Measurements from ENCODE around the gene ANLN.
"Not testable (repeated sequence)": the region's sequence is repeated elsewhere in the genome, so short reads cannot be mapped to it uniquely, and the experiment has no call there.

The ANLN gene

DNA sequence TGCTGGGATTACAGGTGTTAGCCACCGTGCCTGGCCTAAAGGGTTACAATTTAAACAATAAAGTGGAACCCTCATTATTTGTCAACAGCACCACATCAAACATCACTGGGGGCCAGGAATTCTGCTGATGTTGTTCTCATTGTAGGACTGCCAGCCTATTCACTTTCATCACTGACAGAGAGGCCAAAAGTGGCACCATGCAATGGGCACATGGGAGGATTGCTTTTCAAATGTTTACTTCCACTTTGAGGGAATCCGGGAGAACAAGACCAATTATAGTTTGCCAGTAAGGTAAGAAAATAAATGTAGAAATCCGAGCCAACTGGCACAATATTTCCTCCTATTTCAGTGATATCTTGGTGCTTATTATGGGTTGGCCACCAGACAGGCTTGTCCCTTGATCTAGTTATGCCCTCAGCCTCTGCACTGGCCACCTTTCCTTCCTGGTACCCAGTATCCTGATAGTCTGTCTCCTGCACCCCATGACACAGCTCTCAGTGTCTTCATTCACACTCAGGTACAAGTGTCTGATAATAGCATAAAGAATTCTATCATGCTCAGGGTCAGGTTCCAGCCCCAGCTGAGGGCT, 82.6 kb downstream of the ANLN start:
- H3K9me3 ChIP-seq: no peaks in the 10 kb centered on the region
- no peaks in the 10 kb centered on the region for H3K4me1 ChIP-seq
- in situ Hi-C loops (cut with MboI; ENCODE audit: low sequenced_read_pairs): loop anchor here (5.0 to 10.0 kb wide), 2 partner anchors 203 to 725 kb away; no protein-coding TSS in a partner anchor
- no peaks in the 10 kb centered on the region for H3K27me3 ChIP-seq (ENCODE audit: low read depth)
- no peaks in the 10 kb centered on the region for H3K36me3 ChIP-seq (replicated peaks)
- H3K4me3 ChIP-seq: no peak overlapping the region
- no peak for DNase-seq (ENCODE audit: low spot score in 2 of 2)

DNA sequence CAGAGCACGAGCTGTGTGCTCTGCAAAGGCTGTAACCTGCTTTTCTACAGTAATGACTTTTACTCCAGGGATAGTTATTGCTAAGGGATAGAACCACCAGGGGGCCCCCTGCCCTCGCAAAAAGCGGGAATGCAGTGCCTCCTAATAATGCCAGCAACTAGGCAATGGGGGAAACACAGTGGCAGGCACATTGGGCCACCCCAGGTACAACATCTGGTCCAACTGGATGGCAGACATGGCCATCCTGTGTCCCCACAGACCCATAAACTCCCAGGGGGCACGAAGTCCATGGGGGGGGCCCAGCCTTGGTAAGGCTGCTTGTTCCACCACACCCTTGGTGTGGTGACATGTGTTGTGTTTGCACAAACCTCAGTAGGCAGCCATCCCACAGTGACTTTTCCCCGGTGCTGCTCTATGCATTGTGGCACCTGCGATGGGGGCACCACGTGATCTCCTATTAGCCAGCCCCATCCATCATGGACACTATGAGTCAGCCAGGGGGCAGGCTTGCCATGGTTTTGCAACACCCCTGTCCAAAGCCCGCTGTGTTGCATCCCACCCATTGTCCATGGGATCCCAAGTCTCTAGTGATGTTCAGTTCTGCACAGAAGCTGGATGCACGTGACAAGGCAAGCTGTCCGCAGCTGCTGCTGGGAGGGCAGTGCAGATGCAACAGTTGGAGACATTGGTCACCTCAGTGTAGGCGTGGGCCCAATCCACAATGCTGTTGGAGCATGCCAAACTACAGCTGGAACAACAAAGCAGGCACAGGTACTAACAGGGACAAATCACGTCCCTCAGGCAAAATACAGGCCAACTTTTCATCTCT, 84.0 kb downstream of the ANLN start:
- Histone ChIP-seq H3K27me3 (ENCODE audit: low read depth) (no peaks in the 10 kb centered on the region), H3K36me3 (replicated peaks) (no peaks in the 10 kb centered on the region), H3K4me3 (no peak overlapping the region), H3K9me3 (no peaks in the 10 kb centered on the region), H3K4me1 (no peaks in the 10 kb centered on the region)
- DNase-seq (ENCODE audit: low spot score in 2 of 2): peak; percentile 49 to 81
- in situ Hi-C loops (cut with MboI; ENCODE audit: low sequenced_read_pairs): loop anchor here (5.0 to 10.0 kb wide), 2 partner anchors 201 to 724 kb away; no protein-coding TSS in a partner anchor

DNA sequence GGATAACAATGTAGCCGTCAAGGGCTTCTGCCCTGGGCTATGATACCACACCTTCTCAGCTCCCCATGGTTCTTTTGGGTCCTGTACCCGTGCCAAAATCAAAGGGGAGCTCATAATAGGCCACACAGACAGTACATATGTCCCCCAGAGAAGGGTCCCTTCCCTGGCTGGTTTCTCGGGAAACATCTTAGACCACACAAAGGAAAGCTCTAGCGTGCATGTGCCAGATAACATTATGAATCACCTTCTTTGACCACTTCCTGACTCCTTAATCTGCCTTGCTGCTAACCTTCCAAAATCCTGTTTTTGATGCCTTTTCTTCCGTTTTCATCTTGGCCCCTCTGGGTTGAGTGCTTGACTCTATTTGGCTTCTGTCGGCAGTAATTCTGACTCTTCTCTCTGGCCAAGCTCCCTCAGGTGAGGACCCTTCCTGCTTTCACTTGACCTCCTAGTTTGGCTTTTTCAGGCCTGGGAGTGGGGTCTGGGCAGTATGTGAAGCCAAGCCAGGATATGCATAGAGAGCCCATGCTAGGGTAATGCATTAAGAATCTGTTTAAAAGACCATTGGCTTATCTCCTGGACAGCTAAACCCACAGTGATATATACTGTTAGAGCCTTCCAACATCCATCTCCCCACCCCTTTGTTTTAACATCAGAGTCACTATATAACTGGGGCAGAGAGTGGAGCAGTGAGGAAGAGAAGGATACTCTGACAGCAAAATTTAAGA, 84.8 kb downstream of the ANLN start:
- in situ Hi-C loops (cut with MboI; ENCODE audit: low sequenced_read_pairs): loop anchor here (5.0 to 25.0 kb wide), 3 partner anchors 200 to 723 kb away; no protein-coding TSS in a partner anchor
- DNase-seq (ENCODE audit: low spot score in 2 of 2): no peak
- H3K36me3 ChIP-seq (replicated peaks): no peaks in the 10 kb centered on the region
- H3K9me3 ChIP-seq: no peaks in the 10 kb centered on the region
- no peaks in the 10 kb centered on the region for H3K4me1 ChIP-seq
- no peak overlapping the region for H3K4me3 ChIP-seq
- no peaks in the 10 kb centered on the region for H3K27me3 ChIP-seq (ENCODE audit: low read depth)

DNA sequence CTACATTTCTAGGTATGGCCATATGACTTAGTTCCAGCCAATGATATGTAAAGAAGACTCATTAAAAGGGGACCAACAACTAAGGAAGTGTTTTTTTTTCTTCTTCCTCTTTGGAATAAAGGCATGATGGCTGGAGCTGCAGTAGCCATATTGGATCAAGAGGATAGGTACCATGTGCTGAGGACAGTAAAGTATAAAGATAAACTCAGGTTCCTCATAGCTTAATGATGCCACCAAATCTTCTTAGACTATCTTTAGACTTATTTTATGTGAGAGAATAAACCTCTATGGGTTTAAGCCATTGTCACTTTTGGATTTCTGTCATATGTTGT, 85.3 kb downstream of the ANLN start:
- Histone ChIP-seq H3K4me3 (no peak overlapping the region), H3K36me3 (replicated peaks) (no peaks in the 10 kb centered on the region), H3K27me3 (ENCODE audit: low read depth) (no peaks in the 10 kb centered on the region), H3K4me1 (no peaks in the 10 kb centered on the region), H3K9me3 (no peaks in the 10 kb centered on the region)
- DNase-seq (ENCODE audit: low spot score in 2 of 2): no peak
- in situ Hi-C loops (cut with MboI; ENCODE audit: low sequenced_read_pairs): loop anchor here (10.0 to 25.0 kb wide), 2 partner anchors 200 to 487 kb away; no protein-coding TSS in a partner anchor

DNA sequence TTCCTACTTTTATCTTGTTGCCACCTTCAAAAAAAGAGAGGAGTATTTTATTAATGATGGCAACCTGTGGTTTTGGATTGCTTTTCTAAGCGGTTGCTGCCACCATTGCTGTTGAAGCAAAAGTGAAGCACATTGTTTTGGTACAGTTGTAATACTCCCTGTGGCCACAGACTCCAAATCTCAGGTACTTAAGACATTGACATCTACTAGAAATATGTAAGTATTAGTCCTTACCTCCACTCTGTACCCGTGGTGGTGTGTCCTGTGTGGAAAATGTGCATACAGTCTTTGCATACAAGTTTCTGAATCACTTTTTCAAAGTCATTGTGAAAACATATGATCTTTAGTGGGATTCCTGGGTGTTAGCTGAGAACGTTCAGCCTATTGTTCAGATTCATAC, 85.7 kb downstream of the ANLN start:
- Histone ChIP-seq H3K4me1 (no peaks in the 10 kb centered on the region), H3K9me3 (no peaks in the 10 kb centered on the region), H3K36me3 (replicated peaks) (no peaks in the 10 kb centered on the region), H3K27me3 (ENCODE audit: low read depth) (no peaks in the 10 kb centered on the region), H3K4me3 (no peak overlapping the region)
- no peak for DNase-seq (ENCODE audit: low spot score in 2 of 2)
- in situ Hi-C loops (cut with MboI; ENCODE audit: low sequenced_read_pairs): loop anchor here (10.0 to 25.0 kb wide), 2 partner anchors 199 to 487 kb away; no protein-coding TSS in a partner anchor

DNA sequence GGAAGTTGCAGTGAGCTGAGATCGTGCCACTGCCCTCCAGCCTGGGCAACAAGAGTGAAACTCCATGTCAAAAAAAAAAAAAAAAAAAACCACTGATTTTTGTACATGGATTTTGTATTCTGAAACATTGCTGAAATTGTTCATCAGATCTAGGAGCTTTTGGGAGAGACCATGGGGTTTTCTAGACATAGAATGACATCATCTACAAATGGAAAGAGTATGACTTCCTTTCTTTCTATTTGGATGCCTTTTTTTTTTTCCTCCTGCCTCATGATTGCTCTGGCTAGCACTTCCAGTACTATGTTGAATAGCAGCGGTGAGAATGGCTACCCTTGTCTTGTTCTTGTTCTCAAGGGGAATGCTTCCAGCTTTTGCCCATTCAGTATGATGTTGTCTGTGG, 89.1 kb downstream of the ANLN start:
- in situ Hi-C loops (cut with MboI; ENCODE audit: low sequenced_read_pairs): loop anchor here (10.0 to 25.0 kb wide), 2 partner anchors 196 to 484 kb away; no protein-coding TSS in a partner anchor
- DNase-seq (ENCODE audit: low spot score in 2 of 2): no peak
- H3K36me3 ChIP-seq (replicated peaks): no peaks in the 10 kb centered on the region

DNA sequence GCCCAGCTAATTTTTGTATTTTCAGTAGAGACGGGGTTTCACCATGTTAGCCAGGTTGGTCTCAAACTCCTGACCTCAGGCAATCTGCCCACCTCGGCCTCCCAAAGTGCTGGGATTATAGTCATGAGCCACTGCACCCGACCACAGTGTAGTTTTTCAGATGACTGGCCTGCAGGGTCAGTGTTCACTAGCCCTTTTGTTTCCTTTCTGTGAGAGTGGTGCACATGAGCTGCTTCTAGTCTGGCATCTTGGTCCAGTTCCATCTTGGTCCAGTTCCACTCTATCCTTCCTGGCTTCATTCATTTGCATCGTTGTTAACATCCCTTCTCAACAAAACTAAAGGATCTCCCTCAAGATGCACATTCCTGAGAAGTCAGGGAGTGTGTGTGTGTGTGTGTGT, 94.2 kb downstream of the ANLN start:
- H3K4me1 ChIP-seq; H3K4me3 ChIP-seq; H3K27me3 ChIP-seq (ENCODE audit: low read depth); H3K9me3 ChIP-seq; DNase-seq (ENCODE audit: low spot score in 2 of 2); H3K36me3 ChIP-seq (replicated peaks): not testable (repeated sequence)
- in situ Hi-C loops (cut with MboI; ENCODE audit: low sequenced_read_pairs): loop anchor here (25.0 kb wide), 1 partner anchor 478 kb away; no protein-coding TSS in a partner anchor

More for the DNA sequence above, 89.1 kb downstream of the ANLN start:
- Histone ChIP-seq H3K9me3 (no peaks in the 10 kb centered on the region), H3K27me3 (ENCODE audit: low read depth) (no peaks in the 10 kb centered on the region), H3K4me1 (no peaks in the 10 kb centered on the region), H3K4me3 (no peak overlapping the region)

DNA sequence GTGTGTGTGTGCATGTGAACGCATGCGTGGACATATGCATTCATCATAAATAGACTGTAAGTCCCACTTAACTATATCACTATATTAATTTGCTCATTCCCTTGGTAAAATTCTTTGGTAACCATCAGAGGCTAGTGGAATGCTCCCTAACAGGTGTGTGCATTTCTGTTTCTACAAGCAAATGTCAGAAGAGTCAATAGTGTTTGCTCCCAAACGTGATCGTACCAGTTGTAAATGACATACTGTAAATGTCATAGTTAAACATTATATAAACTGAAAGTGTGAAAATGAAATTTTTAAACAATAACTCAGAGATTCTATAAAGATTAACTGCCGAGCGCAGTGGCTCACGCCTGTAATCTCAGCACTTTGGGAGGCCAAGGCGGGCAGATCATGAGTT, 94.6 kb downstream of the ANLN start:
- in situ Hi-C loops (cut with MboI; ENCODE audit: low sequenced_read_pairs): loop anchor here (25.0 kb wide), 1 partner anchor 478 kb away; no protein-coding TSS in a partner anchor
- DNase-seq (ENCODE audit: low spot score in 2 of 2): no peak

DNA sequence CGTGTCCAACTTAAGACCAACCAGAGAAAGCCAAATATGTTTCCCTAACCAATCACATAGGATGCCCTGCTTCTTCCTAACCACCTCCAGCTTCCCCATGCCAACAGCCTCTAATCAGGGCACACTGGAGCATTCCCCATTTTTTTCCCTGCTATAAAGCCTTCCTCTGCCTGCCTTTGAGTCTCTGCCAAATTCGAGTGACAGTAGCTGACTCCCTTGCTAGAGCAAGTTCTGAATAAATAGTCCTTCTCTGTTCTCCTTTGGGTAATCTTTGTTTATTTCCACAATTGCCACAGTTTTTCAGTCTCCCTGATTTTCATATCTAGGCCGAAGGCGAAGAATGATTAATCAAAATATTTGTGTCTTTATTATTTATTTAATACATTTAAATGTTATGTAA, 96.7 kb downstream of the ANLN start:
- no peak overlapping the region for H3K4me3 ChIP-seq
- no peaks in the 10 kb centered on the region for H3K9me3 ChIP-seq
- H3K27me3 ChIP-seq (ENCODE audit: low read depth): peaks cover 4% of the 10 kb centered on the region
- in situ Hi-C loops (cut with MboI; ENCODE audit: low sequenced_read_pairs): loop anchor here (25.0 kb wide), 1 partner anchor 476 kb away; no protein-coding TSS in a partner anchor
- H3K36me3 ChIP-seq (replicated peaks): no peaks in the 10 kb centered on the region
- no peak for DNase-seq (ENCODE audit: low spot score in 2 of 2)
- no peaks in the 10 kb centered on the region for H3K4me1 ChIP-seq

More for the DNA sequence above, 94.6 kb downstream of the ANLN start:
- Histone ChIP-seq H3K27me3 (ENCODE audit: low read depth) (no peaks in the 10 kb centered on the region; the same call in 1 of the 2 replicates), H3K9me3 (no peaks in the 10 kb centered on the region), H3K4me1 (no peaks in the 10 kb centered on the region), H3K4me3 (no peak overlapping the region), H3K36me3 (replicated peaks) (no peaks in the 10 kb centered on the region)

DNA sequence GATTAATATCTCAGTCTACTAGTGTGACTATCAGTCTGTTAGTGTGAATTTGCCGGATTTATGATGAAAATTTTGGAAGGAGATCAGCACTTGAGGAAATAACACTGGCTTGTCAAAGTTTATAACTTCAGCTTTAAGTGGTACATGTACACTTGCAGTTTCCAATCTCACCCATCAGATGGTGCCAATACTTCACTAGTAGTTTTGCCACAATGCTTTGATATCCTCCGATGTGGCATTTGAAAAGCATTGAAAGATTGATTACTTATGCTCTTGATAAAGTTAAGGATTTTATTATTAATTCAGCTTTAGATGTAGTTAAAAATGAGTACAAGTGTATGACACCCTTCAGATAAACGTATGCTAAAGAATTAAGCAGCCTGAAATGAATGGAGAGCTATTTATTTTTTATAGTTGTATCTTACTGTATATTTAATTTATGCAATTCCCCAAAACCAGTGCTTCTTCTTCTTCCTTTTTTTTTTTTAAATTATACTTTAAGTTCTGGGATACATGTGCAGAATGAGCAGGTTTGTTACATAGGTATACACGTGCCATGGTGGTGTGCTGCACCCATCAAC, 98.2 kb downstream of the ANLN start:
- Histone ChIP-seq H3K27me3 (ENCODE audit: low read depth) (peaks cover 9% of the 10 kb centered on the region), H3K4me1 (no peaks in the 10 kb centered on the region), H3K9me3 (no peaks in the 10 kb centered on the region), H3K4me3 (no peak overlapping the region), H3K36me3 (replicated peaks) (no peaks in the 10 kb centered on the region)
- peak; percentile 43 to 54 for DNase-seq (ENCODE audit: low spot score in 2 of 2)
- in situ Hi-C loops (cut with MboI; ENCODE audit: low sequenced_read_pairs): loop anchor here (25.0 kb wide), 1 partner anchor 474 kb away; no protein-coding TSS in a partner anchor

DNA sequence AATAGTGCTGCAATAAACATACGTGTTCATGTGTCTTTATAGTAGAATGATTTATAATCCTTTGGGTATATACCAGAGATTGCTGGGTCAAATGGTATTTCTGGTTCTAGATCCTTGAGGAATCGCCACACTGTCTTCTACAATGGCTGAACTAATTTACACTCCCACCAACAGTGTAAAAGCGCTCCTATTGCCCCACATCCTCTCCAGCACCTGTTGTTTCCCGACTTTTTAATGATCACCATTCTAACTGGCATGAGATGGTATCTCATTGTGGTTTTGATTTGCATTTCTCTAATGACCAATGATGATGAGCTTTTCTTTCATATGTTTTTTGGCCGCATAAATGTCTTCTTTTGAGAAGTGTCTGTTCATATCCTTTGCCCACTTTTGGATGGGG, 99.0 kb downstream of the ANLN start:
- not testable (repeated sequence) for H3K4me3 ChIP-seq; H3K9me3 ChIP-seq; H3K36me3 ChIP-seq (replicated peaks); H3K4me1 ChIP-seq; H3K27me3 ChIP-seq (ENCODE audit: low read depth); DNase-seq (ENCODE audit: low spot score in 2 of 2)
- in situ Hi-C loops (cut with MboI; ENCODE audit: low sequenced_read_pairs): loop anchor here (25.0 kb wide), 1 partner anchor 474 kb away; no protein-coding TSS in a partner anchor

DNA sequence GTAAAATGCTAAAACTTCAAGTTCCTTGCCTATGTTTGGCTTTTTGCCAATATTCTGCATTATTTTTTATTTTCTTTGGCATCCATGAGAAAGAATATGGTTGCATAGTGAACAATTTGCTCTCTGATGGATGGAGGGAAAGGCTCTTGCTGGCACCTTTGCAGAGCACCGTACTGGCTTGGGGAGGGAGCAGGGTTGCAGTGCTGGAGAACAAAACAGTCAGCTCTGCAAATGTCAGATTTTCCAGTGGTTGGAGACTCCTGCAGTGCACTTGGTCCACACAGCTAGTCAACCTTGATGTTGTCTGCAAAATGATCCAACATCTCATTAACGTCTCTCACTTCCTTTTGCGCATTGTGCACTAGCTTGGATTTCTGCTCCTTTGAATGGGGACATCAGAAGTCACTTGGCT, 100.8 kb downstream of the ANLN start:
- Histone ChIP-seq H3K9me3 (no peaks in the 10 kb centered on the region), H3K27me3 (ENCODE audit: low read depth) (peaks cover 10% of the 10 kb centered on the region), H3K4me3 (no peak overlapping the region), H3K36me3 (replicated peaks) (no peaks in the 10 kb centered on the region), H3K4me1 (no peaks in the 10 kb centered on the region)
- in situ Hi-C loops (cut with MboI; ENCODE audit: low sequenced_read_pairs): loop anchor here (25.0 kb wide), 1 partner anchor 472 kb away; no protein-coding TSS in a partner anchor
- no peak for DNase-seq (ENCODE audit: low spot score in 2 of 2)

DNA sequence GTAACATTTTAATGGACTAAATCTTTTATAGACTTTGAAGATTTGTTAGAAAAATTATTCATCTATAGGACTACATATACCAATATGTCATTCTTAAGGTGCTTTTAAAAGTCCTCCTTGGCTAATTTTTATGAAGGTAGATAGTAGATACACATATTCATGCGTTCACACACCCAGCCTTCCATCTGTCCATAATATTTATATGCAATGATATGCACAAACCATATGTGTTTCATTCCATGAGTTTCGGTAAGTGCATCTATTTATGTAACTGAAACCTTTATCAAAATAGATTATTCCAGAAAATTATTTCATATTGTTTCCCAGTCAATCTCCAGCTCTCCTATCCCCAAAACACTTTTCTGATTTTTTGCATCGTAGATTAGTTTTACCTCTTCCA, 101.7 kb downstream of the ANLN start:
- no peaks in the 10 kb centered on the region for H3K4me1 ChIP-seq
- H3K27me3 ChIP-seq (ENCODE audit: low read depth): peaks cover 10% of the 10 kb centered on the region
- H3K9me3 ChIP-seq: no peaks in the 10 kb centered on the region
- no peak overlapping the region for H3K4me3 ChIP-seq
- in situ Hi-C loops (cut with MboI; ENCODE audit: low sequenced_read_pairs): loop anchor here (25.0 kb wide), 1 partner anchor 471 kb away; no protein-coding TSS in a partner anchor
- no peaks in the 10 kb centered on the region for H3K36me3 ChIP-seq (replicated peaks)
- DNase-seq (ENCODE audit: low spot score in 2 of 2): no peak

Data from HAP-1 (cell line).